ENCODE results near the gene MEGF11. TPM values are rescaled to one million over a fixed set of nuclear protein-coding genes. Genes with fewer than 3 reads are reported as not detected.

The MEGF11 gene
- total RNA-seq, 3 donors from 2014 or later (not counting 1 experiment from before 2014, with no cell fraction given), result not detected

DNA sequence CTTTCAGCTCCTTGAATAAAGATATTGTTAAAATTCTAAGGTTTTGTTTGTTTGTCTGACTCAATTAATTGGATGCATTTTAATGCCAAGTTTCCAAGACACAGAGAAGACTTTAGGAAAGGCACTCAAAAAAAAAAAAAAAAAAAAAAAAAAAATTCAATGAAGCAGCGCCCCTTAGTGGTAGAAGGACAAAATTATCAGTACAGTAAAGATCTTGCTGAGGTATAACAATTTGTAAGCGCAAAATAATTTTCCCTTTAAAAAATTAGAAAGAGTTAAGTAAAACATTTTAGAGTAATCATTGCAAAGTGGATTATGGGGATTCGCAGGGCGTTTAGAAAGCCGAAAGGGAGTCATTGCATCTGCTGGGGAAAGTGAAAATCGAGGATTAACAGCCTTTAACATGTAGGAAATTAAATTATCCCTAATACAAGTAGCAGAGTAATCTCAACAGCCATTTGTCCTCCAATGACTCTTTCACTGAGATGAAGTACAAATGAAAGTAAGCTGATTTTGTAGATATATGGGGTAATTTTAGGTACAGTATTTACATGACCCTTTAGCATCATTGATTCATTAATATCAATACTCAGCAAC, 34.0 kb upstream of the MEGF11 start:
- Mint-ChIP-seq H3K27me3 (ENCODE audit: low read depth in 2 of 2) (no peaks in the 10 kb centered on the region), H3K36me3 (no peaks in the 10 kb centered on the region), H3K4me3 (no peak overlapping the region), H3K27ac (no peak overlapping the region), H3K4me1 (peaks cover 14 to 16% of the 10 kb centered on the region in 2 donors), H3K9me3 (no peaks in the 10 kb centered on the region)
- no peak overlapping the region for H3K4me3 ChIP-seq (ENCODE audit: low read length)
- intact Hi-C loops (cut with micrococcal nuclease), result loop anchor here (2.0 kb wide), 1 partner anchor 649 kb away; no protein-coding TSS in a partner anchor
- ATAC-seq (peak in 1 of 3 donors; percentile 40), DNase-seq (peak in 1 of 2 donors; percentile 67)
- H3K36me3 ChIP-seq (ENCODE audit: control insufficient read depth, insufficient read depth, low read length), result no peaks in the 10 kb centered on the region
- TF ChIP-seq, protein P1, sequence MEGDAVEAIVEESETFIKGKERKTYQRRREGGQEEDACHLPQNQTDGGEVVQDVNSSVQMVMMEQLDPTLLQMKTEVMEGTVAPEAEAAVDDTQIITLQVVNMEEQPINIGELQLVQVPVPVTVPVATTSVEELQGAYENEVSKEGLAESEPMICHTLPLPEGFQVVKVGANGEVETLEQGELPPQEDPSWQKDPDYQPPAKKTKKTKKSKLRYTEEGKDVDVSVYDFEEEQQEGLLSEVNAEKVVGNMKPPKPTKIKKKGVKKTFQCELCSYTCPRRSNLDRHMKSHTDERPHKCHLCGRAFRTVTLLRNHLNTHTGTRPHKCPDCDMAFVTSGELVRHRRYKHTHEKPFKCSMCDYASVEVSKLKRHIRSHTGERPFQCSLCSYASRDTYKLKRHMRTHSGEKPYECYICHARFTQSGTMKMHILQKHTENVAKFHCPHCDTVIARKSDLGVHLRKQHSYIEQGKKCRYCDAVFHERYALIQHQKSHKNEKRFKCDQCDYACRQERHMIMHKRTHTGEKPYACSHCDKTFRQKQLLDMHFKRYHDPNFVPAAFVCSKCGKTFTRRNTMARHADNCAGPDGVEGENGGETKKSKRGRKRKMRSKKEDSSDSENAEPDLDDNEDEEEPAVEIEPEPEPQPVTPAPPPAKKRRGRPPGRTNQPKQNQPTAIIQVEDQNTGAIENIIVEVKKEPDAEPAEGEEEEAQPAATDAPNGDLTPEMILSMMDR (IDR thresholded peaks at IDR 0.05), result peak; percentile 83
- no peaks in the 10 kb centered on the region for H3K27me3 ChIP-seq (ENCODE audit: control insufficient read depth, insufficient read depth, low read length)
- WGBS (ENCODE audit: insufficient coverage), result 12% methylated on average over 5 of the region's 6 CpGs
- H3K27ac ChIP-seq (ENCODE audit: low read length), result no peak overlapping the region
- no peaks in the 10 kb centered on the region for H3K9me3 ChIP-seq (ENCODE audit: control insufficient read depth, insufficient read depth, low read length)
- peaks cover 11% of the 10 kb centered on the region for H3K4me1 ChIP-seq (ENCODE audit: control insufficient read depth, insufficient read depth, low read length)

- H3K4me1 Mint-ChIP-seq, result peaks cover 6 to 7% of the 10 kb centered on the region in 2 donors
- H3K36me3 ChIP-seq (ENCODE audit: control insufficient read depth, insufficient read depth, low read length), result no peaks in the 10 kb centered on the region
- no peak overlapping the region for H3K27ac Mint-ChIP-seq
- TF ChIP-seq, protein P1 (IDR thresholded peaks at IDR 0.05), result no peak
- H3K9me3 ChIP-seq (ENCODE audit: control insufficient read depth, insufficient read depth, low read length), result no peaks in the 10 kb centered on the region
- ATAC-seq (no peak), DNase-seq (no peak)
- no peaks in the 10 kb centered on the region for H3K9me3 Mint-ChIP-seq
- H3K36me3 Mint-ChIP-seq, result no peaks in the 10 kb centered on the region
- H3K27ac ChIP-seq (ENCODE audit: low read length), result no peak overlapping the region
- H3K27me3 Mint-ChIP-seq (ENCODE audit: low read depth in 2 of 2), result no peaks in the 10 kb centered on the region
- intact Hi-C loops (cut with micrococcal nuclease), result loop anchor here (2.0 kb wide), 1 partner anchor 647 kb away; no protein-coding TSS in a partner anchor
- 69% methylated on average over 6 of the region's 6 CpGs for WGBS (ENCODE audit: insufficient coverage)
- no peaks in the 10 kb centered on the region for H3K27me3 ChIP-seq (ENCODE audit: control insufficient read depth, insufficient read depth, low read length)
- H3K4me1 ChIP-seq (ENCODE audit: control insufficient read depth, insufficient read depth, low read length), result peaks cover 6% of the 10 kb centered on the region
- H3K4me3 ChIP-seq (ENCODE audit: low read length), result no peak overlapping the region
- H3K4me3 Mint-ChIP-seq, result no peak overlapping the region
Observed at GRCh38 chr15:66285533-66286280, 32.2 kb upstream of the MEGF11 start.

DNA sequence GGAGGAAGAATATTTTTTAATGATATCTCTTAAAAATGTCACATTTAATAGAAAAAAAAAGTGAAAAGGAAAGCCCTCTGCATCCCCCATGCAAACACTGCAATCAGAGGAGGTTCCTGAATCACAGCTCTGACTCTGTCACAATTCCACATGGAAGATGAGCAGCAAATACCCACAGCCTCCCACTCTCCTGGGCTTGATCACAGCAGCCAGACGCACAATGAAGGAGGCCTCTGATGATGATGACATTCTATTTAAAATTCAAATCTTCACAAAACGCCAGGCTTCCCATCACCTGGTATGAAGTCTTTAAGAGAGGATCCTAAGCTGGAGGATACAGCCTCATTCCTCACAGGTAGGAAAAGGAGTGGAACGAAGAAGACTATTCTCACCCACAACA, 30.7 kb upstream of the MEGF11 start:
- H3K4me3 Mint-ChIP-seq, result no peak overlapping the region
- H3K27me3 ChIP-seq (ENCODE audit: control insufficient read depth, insufficient read depth, low read length), result no peaks in the 10 kb centered on the region
- H3K27ac Mint-ChIP-seq, result no peak overlapping the region
- no peaks in the 10 kb centered on the region for H3K36me3 ChIP-seq (ENCODE audit: control insufficient read depth, insufficient read depth, low read length)
- DNase-seq (no peak), ATAC-seq (no peak)
- H3K27me3 Mint-ChIP-seq (ENCODE audit: low read depth in 2 of 2), result peaks cover 0 to 6% of the 10 kb centered on the region in 2 donors
- H3K27ac ChIP-seq (ENCODE audit: low read length), result no peak overlapping the region
- intact Hi-C loops (cut with micrococcal nuclease), result no loop called here
- H3K9me3 Mint-ChIP-seq, result no peaks in the 10 kb centered on the region
- WGBS (ENCODE audit: insufficient coverage), result 92% methylated on average over 2 of the region's 3 CpGs
- no peaks in the 10 kb centered on the region for H3K9me3 ChIP-seq (ENCODE audit: control insufficient read depth, insufficient read depth, low read length)
- no peaks in the 10 kb centered on the region for H3K4me1 Mint-ChIP-seq
- H3K4me3 ChIP-seq (ENCODE audit: low read length), result no peak overlapping the region
- no peaks in the 10 kb centered on the region for H3K4me1 ChIP-seq (ENCODE audit: control insufficient read depth, insufficient read depth, low read length)
- no peaks in the 10 kb centered on the region for H3K36me3 Mint-ChIP-seq
- TF ChIP-seq, protein P1 (IDR thresholded peaks at IDR 0.05), result no peak
